Nephron progenitor cell (in vitro differentiated cells): ENCODE measurements around the gene NAGA.
A peak's percentile ranks its signal among the peaks of the same experiment; 100 is the strongest.

ENCODE experiments used
- DNase-seq: peaks from one replicate; pipeline ENCODE4 v3.0.0; 2021
- H3K27ac Mint-ChIP-seq: 2 replicates; pipeline ENCODE4 v1.8.0; 2021; ENCODE audit warnings: mild to moderate bottlenecking, moderate library complexity, mixed read lengths
- H3K27me3 Mint-ChIP-seq: 2 replicates; pipeline ENCODE4 v1.8.0; 2021; ENCODE audit warnings: mild to moderate bottlenecking, low read depth, mixed read lengths; ENCODE audit not compliant: poor library complexity
- H3K36me3 Mint-ChIP-seq: 2 replicates; pipeline ENCODE4 v1.8.0; 2021; ENCODE audit warnings: low read depth, mixed read lengths
- H3K4me1 Mint-ChIP-seq: 2 replicates; pipeline ENCODE4 v1.8.0; 2021; ENCODE audit warnings: mixed read lengths
- H3K4me3 Mint-ChIP-seq: 2 replicates; pipeline ENCODE4 v1.8.0; 2021; ENCODE audit warnings: mild to moderate bottlenecking, moderate library complexity, mixed read lengths
- H3K9me3 Mint-ChIP-seq: 2 replicates; pipeline ENCODE4 v1.8.0; 2021; ENCODE audit warnings: mild to moderate bottlenecking, moderate library complexity, mixed read lengths
- CTCF ChIP-seq: fragments of 200-600 bp; sonication (generic); IDR thresholded peaks from 2 replicates; pipeline ENCODE4 v1.5.0; 2021; ENCODE audit warnings: antibody characterized with exemption

NAGA gene

GRCh38 chr22:42061041-42061440, 9.6 kb downstream of the NAGA start:
- H3K9me3 Mint-ChIP-seq: peaks cover 30% of the 10 kb centered on the region
- peaks cover 4% of the 10 kb centered on the region for H3K27me3 Mint-ChIP-seq
- H3K4me3 Mint-ChIP-seq: no peak overlapping the region
- peaks cover 10% of the 10 kb centered on the region for H3K4me1 Mint-ChIP-seq
- no peak overlapping the region for H3K27ac Mint-ChIP-seq
- no peak for DNase-seq
- no peak for TF ChIP-seq CTCF
- peaks cover 74% of the 10 kb centered on the region for H3K36me3 Mint-ChIP-seq

- no peak for DNase-seq
- peaks cover 4% of the 10 kb centered on the region for H3K27me3 Mint-ChIP-seq
- H3K9me3 Mint-ChIP-seq: peaks cover 36% of the 10 kb centered on the region
- peaks cover 7% of the 10 kb centered on the region for H3K4me1 Mint-ChIP-seq
- H3K27ac Mint-ChIP-seq: no peak overlapping the region
- TF ChIP-seq CTCF: no peak
- H3K36me3 Mint-ChIP-seq: peaks cover 70% of the 10 kb centered on the region
- H3K4me3 Mint-ChIP-seq: no peak overlapping the region
Measured at GRCh38 chr22:42060489-42060888, 10.1 kb downstream of the NAGA start.

- no peak for TF ChIP-seq CTCF
- Mint-ChIP-seq H3K9me3 (peaks cover 37% of the 10 kb centered on the region), H3K36me3 (peaks cover 48% of the 10 kb centered on the region), H3K4me3 (no peak overlapping the region), H3K4me1 (no peaks in the 10 kb centered on the region), H3K27ac (no peak overlapping the region), H3K27me3 (peaks cover 4% of the 10 kb centered on the region)
- no peak for DNase-seq
Measured at GRCh38 chr22:42056757-42057511, 13.7 kb downstream of the NAGA start.

GRCh38 chr22:42052765-42053164, 17.8 kb downstream of the NAGA start:
- Mint-ChIP-seq H3K27ac (peak overlapping the region; percentile 62), H3K9me3 (peaks cover 22% of the 10 kb centered on the region), H3K4me1 (no peaks in the 10 kb centered on the region)

GRCh38 chr22:42050641-42051180, 19.9 kb downstream of the NAGA start:
- Mint-ChIP-seq H3K27ac (no peak overlapping the region), H3K27me3 (peaks cover 6% of the 10 kb centered on the region), H3K36me3 (no peaks in the 10 kb centered on the region), H3K4me3 (no peak overlapping the region), H3K4me1 (no peaks in the 10 kb centered on the region), H3K9me3 (peaks cover 4% of the 10 kb centered on the region)
- no peak for DNase-seq
- TF ChIP-seq CTCF: no peak

More at GRCh38 chr22:42052765-42053164, 17.8 kb downstream of the NAGA start:
- Mint-ChIP-seq H3K27me3 (peaks cover 7% of the 10 kb centered on the region), H3K4me3 (no peak overlapping the region), H3K36me3 (peaks cover 11% of the 10 kb centered on the region)
- no peak for TF ChIP-seq CTCF
- DNase-seq: no peak

- Mint-ChIP-seq H3K4me1 (no peaks in the 10 kb centered on the region), H3K27ac (no peak overlapping the region), H3K9me3 (peaks cover 38% of the 10 kb centered on the region), H3K4me3 (no peak overlapping the region), H3K36me3 (no peaks in the 10 kb centered on the region), H3K27me3 (peaks cover 11% of the 10 kb centered on the region)
- TF ChIP-seq CTCF: no peak
- no peak for DNase-seq
Measured at GRCh38 chr22:42041784-42042183, 28.8 kb downstream of the NAGA start.
